HG03520 (cell line): ENCODE measurements around the gene MED1.
"Not testable (repeated sequence)": the region's sequence is repeated elsewhere in the genome, so short reads cannot be mapped to it uniquely, and the experiment has no call there.

ENCODE experiments used
- ATAC-seq: cut with Tn5 transposase; IDR thresholded peaks from one replicate; pipeline ENCODE4 v1.9.1; 2021; ENCODE audit warnings: mild to moderate bottlenecking, moderate library complexity; ENCODE audit not compliant: unreplicated experiment

Gene MED1

GRCh38 chr17:39416141-39416540 lies 34.9 kb downstream of the MED1 start:
- no peak for ATAC-seq

GRCh38 chr17:39410279-39410678 lies 40.8 kb downstream of the MED1 start:
- no peak for ATAC-seq

GRCh38 chr17:39408360-39408759 lies 42.7 kb downstream of the MED1 start:
- no peak for ATAC-seq

GRCh38 chr17:39406951-39407350 lies 44.1 kb downstream of the MED1 start:
- no peak for ATAC-seq

GRCh38 chr17:39405436-39405835 lies 45.6 kb downstream of the MED1 start:
- no peak for ATAC-seq

- ATAC-seq: no peak
These were observed 46.3 kb downstream of the MED1 start for GRCh38 chr17:39404542-39405378.

- no peak for ATAC-seq
These were observed 48.0 kb downstream of the MED1 start for GRCh38 chr17:39402890-39403605.

- peak; percentile 52 for ATAC-seq
These were observed 48.7 kb downstream of the MED1 start for GRCh38 chr17:39402244-39402889.

- ATAC-seq: peak; percentile 67
These were observed 49.4 kb downstream of the MED1 start, which contains the start of gene FBXL20 for GRCh38 chr17:39401412-39402243. TSS of gene FBXL20 (minus strand) at chr17:39401626. CDS start at chr17:39401402, 224 bp downstream.

- ATAC-seq: peak; percentile 17
These were observed 50.3 kb downstream of the MED1 start for GRCh38 chr17:39400547-39401411.

- no peak for ATAC-seq
These were observed 51.3 kb downstream of the MED1 start for GRCh38 chr17:39399791-39400190.

GRCh38 chr17:39393736-39394135 lies 57.3 kb downstream of the MED1 start:
- ATAC-seq: no peak

GRCh38 chr17:39391448-39391847 lies 59.6 kb downstream of the MED1 start:
- ATAC-seq: no peak

GRCh38 chr17:39385040-39385439 lies 66.0 kb downstream of the MED1 start:
- no peak for ATAC-seq

- ATAC-seq: no peak
These were observed 70.9 kb downstream of the MED1 start for GRCh38 chr17:39380144-39380543.

- no peak for ATAC-seq
These were observed 74.6 kb downstream of the MED1 start for GRCh38 chr17:39376434-39376833.

GRCh38 chr17:39367805-39368204 lies 83.3 kb downstream of the MED1 start:
- ATAC-seq: not testable (repeated sequence)

- ATAC-seq: no peak
These were observed 85.2 kb downstream of the MED1 start for GRCh38 chr17:39365872-39366271.

- no peak for ATAC-seq
These were observed 85.8 kb downstream of the MED1 start for GRCh38 chr17:39365242-39365641.
